Fibroblast of villous mesenchyme (primary cell): Measurements from ENCODE around the gene HTD2. TPM values are rescaled to one million over a fixed set of nuclear protein-coding genes. Genes with fewer than 3 reads are reported as not detected.

Experiments
- DNase-seq: peaks from one replicate; pipeline ENCODE4 v3.0.0-alpha.2; 2010; ENCODE audit warnings: low read depth
- H3K4me3 ChIP-seq: 2 replicates; pipeline ENCODE4 v1.5.1; 2011; ENCODE audit warnings: low read depth, mild to moderate bottlenecking, low read length
- CTCF ChIP-seq: IDR thresholded peaks from 2 replicates; pipeline ENCODE4 v1.5.1; 2012; ENCODE audit warnings: low read depth, mild to moderate bottlenecking, low read length; ENCODE audit not compliant: insufficient read depth
- total RNA-seq: library from RNA; depleted of rRNA; stranded (reverse); fragments of >200 nt; gene quantifications from 2 replicates; pipeline ENCODE4 v1.2.3, GENCODE V29; 2012

HTD2 gene
- total RNA-seq, 1 donor, result 9.9 TPM

DNA sequence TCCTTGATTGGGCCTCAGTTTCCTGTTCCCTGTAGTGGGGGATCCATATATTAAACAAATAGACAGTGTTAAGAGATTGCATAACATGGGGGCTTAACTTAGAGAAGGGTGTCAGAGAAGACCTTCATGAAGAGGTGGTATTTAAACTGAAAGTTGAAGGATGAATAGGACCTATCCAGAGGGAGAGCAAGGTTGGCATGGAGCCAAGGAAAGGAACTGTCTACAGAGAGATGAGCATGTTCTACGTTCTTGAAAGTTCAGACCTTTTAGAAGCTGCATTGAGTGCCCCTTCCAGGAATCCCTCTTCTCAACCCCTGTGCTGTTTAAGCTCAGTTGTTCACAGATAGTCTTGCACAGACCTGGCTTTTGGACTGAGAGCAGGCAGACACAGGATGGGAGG is 2.4 kb downstream of the HTD2 start:
- peak; percentile 34 for DNase-seq
- no peak for TF ChIP-seq CTCF
- no peak overlapping the region for H3K4me3 ChIP-seq

GRCh38 chr3:58317811-58318210 is 11.5 kb downstream of the HTD2 start:
- no peak for DNase-seq
- TF ChIP-seq CTCF, result no peak
- no peak overlapping the region for H3K4me3 ChIP-seq

GRCh38 chr3:58321791-58322190 is 15.5 kb downstream of the HTD2 start:
- no peak for TF ChIP-seq CTCF
- H3K4me3 ChIP-seq, result no peak overlapping the region
- DNase-seq, result no peak

DNA sequence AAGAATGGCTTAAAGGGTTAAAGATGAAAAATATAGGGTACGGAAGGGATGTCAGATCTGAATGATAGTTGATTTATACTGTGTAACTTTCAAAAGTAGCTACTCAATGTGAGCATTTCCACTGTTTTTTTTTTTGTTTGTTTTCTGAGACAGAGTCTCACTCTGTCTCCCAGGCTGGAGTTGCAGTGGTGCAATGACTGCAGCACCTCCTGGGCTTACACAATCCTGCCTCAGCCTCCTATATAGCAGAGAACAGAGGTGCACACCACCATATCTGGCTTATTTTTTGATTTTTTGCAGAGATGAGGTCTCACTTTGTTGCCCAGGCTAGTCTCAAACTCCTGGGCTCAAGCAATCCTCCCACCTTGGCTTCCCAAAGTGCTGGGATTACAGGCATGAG is 16.5 kb downstream of the HTD2 start:
- no peak for DNase-seq
- no peak overlapping the region for H3K4me3 ChIP-seq
- no peak for TF ChIP-seq CTCF

DNA sequence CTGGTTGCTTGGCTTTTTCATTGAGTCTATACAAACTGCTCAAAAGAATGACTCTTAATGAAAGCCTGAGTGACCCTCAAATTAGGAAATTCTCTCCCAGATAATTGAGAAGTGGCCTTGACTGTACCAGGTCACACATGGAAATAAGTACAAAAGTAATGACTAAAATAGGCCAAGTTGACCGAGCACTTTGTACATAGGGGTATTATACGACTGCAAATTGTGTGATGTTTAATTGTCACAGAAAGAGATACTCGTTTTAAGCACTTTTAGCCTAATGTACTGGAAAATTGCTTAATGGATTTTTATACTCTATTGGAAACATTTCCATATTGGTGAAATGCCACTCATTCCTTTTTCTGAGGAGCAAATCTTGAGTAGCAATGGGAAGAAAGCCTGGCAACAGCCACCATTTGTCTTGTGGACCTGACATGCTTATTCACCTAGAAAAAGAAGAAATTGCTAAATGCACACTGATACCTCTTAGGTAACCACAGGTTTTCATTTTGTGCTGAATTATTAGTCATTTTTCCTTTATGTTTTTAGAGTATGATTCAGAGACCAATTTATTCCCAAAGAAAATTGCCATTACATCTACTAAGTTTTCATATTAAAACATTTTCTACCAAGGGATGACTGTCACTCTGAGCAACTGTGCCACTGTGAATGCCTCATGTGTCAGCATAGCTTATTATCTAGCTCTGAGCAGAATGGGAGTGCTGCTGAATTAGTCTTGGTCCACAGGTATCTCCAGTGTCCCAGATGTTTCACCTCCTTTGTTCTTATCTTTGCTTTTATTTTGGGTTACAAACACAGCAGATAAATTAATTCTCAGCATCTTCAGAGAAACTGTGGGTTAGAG is 17.4 kb downstream of the HTD2 start:
- TF ChIP-seq CTCF, result no peak
- no peak for DNase-seq
- H3K4me3 ChIP-seq, result no peak overlapping the region

GRCh38 chr3:58324391-58325390 is 18.4 kb downstream of the HTD2 start:
- no peak overlapping the region for H3K4me3 ChIP-seq
- no peak for DNase-seq
- TF ChIP-seq CTCF, result no peak
